ENCODE results near the gene SPAST.
"Not testable (repeated sequence)": the region's sequence is repeated elsewhere in the genome, so short reads cannot be mapped to it uniquely, and the experiment has no call there.

The SPAST gene

DNA sequence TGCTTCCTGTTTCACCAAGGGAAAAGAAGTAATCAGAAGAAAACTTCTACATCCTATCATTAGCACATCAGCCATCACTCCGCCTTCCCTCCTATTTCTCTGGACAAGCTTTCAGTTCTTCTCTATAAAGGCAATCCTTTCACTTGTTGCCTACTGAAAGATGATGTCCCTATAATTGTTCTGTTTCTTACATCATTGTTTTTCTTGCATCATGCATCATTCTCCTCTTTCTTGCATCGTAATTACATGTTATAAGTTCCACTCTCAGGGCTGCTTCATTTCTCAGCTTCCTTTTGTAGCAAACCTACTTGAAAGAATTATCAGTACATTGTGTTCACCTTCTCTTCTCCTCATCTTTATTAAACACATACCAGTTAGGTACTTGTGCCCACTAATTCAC lies 109.5 kb downstream of the SPAST start:
- TF ChIP-seq, protein P1, sequence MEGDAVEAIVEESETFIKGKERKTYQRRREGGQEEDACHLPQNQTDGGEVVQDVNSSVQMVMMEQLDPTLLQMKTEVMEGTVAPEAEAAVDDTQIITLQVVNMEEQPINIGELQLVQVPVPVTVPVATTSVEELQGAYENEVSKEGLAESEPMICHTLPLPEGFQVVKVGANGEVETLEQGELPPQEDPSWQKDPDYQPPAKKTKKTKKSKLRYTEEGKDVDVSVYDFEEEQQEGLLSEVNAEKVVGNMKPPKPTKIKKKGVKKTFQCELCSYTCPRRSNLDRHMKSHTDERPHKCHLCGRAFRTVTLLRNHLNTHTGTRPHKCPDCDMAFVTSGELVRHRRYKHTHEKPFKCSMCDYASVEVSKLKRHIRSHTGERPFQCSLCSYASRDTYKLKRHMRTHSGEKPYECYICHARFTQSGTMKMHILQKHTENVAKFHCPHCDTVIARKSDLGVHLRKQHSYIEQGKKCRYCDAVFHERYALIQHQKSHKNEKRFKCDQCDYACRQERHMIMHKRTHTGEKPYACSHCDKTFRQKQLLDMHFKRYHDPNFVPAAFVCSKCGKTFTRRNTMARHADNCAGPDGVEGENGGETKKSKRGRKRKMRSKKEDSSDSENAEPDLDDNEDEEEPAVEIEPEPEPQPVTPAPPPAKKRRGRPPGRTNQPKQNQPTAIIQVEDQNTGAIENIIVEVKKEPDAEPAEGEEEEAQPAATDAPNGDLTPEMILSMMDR (conservative IDR thresholded peaks at IDR 0.05), result no peak
- H3K27ac ChIP-seq, result no peak overlapping the region

DNA sequence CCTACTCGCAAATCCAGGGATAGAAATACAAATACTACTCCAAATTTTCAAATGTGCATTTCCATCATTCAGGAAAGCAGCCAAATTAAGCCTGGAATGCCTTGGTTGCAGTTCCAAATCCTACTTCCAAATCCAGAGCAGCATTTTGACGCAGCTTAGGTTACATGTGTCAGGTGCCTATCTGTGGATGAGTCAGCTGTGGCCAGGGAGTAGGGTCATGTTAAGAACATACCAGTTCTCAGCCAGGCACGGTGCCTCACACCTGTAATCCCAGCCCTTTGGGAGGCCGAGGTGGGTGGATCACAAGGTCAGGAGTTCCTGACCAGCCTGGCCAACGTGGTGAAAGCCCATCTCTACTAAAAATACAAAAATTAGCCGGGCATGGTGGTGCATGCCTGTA lies 119.3 kb downstream of the SPAST start:
- TF ChIP-seq, protein P1 (conservative IDR thresholded peaks at IDR 0.05), result no peak
- no peak overlapping the region for H3K27ac ChIP-seq

DNA sequence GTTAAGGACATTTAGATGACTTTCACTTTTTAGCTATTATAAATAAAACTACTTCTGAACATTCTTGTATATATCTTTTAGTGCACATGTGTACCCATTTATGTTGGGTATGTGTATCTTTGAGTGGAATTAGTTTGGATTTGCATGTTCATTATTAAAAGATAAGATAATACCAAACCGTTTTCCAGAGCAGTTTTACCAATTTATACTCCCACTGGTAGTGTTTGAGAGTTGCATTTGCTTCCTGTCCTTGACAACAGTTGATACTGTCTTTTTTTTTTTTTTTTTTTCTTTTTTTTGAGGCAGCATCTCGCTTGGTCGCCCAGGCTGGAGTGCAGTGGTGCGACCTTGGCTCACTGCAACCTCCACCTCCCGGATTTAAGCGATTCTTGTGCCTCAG lies 125.7 kb downstream of the SPAST start:
- H3K27ac ChIP-seq, result no peak overlapping the region
- TF ChIP-seq, protein P1 (conservative IDR thresholded peaks at IDR 0.05), result no peak

DNA sequence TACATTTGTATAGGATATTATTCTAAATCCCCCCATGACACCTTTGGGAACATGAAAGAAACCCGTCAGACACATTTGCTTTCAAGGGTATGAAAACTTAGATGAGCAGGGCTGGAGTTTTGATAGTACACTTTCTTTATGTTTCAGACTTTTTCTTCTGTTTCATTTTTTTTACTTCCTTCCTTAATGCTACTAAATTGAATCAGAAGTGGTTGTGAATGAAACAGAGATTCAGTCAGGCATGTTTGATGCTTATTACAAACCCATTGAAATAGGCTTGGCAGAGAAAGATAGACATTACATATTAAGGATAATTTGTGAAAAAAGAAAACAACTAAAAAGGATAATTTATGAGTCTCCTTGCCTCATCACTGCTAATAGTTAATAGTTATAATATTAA lies 129.1 kb downstream of the SPAST start:
- TF ChIP-seq, protein P1 (conservative IDR thresholded peaks at IDR 0.05), result no peak
- no peak overlapping the region for H3K27ac ChIP-seq

DNA sequence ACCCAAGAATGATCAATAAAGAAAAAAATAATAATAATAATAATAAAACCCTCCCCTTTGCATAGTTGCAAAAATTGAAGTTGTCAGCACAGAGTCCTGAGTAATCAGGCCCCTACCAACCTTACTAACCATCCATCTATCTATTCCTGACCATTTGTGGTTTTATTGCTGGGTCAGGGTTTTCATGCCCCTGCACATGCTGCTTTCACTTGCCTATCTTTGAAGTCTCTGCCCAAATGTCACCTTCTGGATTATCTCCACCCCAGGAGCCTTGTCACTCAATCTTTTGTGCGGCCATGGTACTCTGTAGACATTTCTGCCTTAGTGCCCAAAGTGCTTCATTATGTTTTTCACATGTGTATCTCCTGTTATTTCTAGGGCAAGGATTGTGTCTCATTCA lies 137.5 kb downstream of the SPAST start:
- H3K27ac ChIP-seq, result no peak overlapping the region
- TF ChIP-seq, protein P1 (conservative IDR thresholded peaks at IDR 0.05), result no peak

DNA sequence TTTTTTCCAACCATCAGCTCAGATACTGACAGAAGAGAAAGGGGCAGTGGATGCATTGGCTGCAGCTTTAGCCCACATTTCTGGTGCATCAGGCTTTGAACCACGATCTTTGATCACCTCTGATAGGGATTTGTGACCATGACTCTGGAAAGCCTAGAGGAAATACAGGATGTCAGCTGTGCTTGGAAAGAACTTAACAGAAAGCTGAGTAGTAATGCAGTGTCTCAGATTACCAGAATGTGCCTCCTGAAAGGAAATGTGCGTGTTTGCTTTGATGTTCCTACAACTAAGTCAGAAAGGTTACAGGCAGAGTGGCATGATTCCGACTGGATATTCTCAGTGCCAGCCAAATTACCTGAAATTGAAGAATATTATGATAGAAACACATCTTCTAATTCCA lies 140.1 kb downstream of the SPAST start:
- H3K27ac ChIP-seq, result not testable (repeated sequence)
